ENCODE results near the gene PLOD3. TPM values are rescaled to one million over a fixed set of nuclear protein-coding genes. Genes with fewer than 3 reads are reported as not detected.

Gene PLOD3
- total and polyA plus RNA-seq, 2 experiments from 2014 or later: 52.7 to 73.1 TPM

- peaks cover 100% of the 10 kb centered on the region for H3K27me3 ChIP-seq
- DNase-seq (ENCODE audit: low read depth in 1 of 2, low spot score in 1 of 2): peak in 1 of 2 donors; percentile 43
- H3K4me3 ChIP-seq: peak overlapping the region; percentile 6
- H3K4me1 ChIP-seq (ENCODE audit: low read depth): peaks cover 6% of the 10 kb centered on the region
- no peaks in the 10 kb centered on the region for H3K36me3 ChIP-seq
- TF ChIP-seq CTCF (IDR thresholded peaks at IDR 0.05; ENCODE audit: low read depth, low read length): no peak
- no peak overlapping the region for H3K27ac ChIP-seq
- no peaks in the 10 kb centered on the region for H3K9me3 ChIP-seq (ENCODE audit: low read depth)
Observed at GRCh38 chr7:101173752-101174244, 43.6 kb downstream of the PLOD3 start.

- DNase-seq (ENCODE audit: low read depth in 1 of 2, low spot score in 1 of 2): peak in 1 of 2 donors; percentile 65
- Histone ChIP-seq H3K9me3 (ENCODE audit: low read depth) (no peaks in the 10 kb centered on the region), H3K27ac (no peak overlapping the region), H3K4me3 (peak overlapping the region; percentile 6), H3K27me3 (peaks cover 100% of the 10 kb centered on the region), H3K36me3 (no peaks in the 10 kb centered on the region), H3K4me1 (ENCODE audit: low read depth) (peaks cover 6% of the 10 kb centered on the region)
- no peak for TF ChIP-seq CTCF (IDR thresholded peaks at IDR 0.05; ENCODE audit: low read depth, low read length)
Observed at GRCh38 chr7:101172854-101173751, 44.3 kb downstream of the PLOD3 start.

GRCh38 chr7:101172005-101172853, 45.2 kb downstream of the PLOD3 start:
- Histone ChIP-seq H3K27ac (no peak overlapping the region), H3K9me3 (ENCODE audit: low read depth) (no peaks in the 10 kb centered on the region), H3K4me3 (no peak overlapping the region), H3K36me3 (no peaks in the 10 kb centered on the region), H3K4me1 (ENCODE audit: low read depth) (peaks cover 6% of the 10 kb centered on the region), H3K27me3 (peaks cover 100% of the 10 kb centered on the region)
- no peak for TF ChIP-seq CTCF (IDR thresholded peaks at IDR 0.05; ENCODE audit: low read depth, low read length)
- DNase-seq (ENCODE audit: low read depth in 1 of 2, low spot score in 1 of 2): no peak

- H3K9me3 ChIP-seq (ENCODE audit: low read depth): no peaks in the 10 kb centered on the region
- H3K4me1 ChIP-seq (ENCODE audit: low read depth): peaks cover 6% of the 10 kb centered on the region
- DNase-seq (ENCODE audit: low read depth in 1 of 2, low spot score in 1 of 2): no peak
- peaks cover 100% of the 10 kb centered on the region for H3K27me3 ChIP-seq
- TF ChIP-seq CTCF (IDR thresholded peaks at IDR 0.05; ENCODE audit: low read depth, low read length): peak; percentile 32
- no peak overlapping the region for H3K4me3 ChIP-seq
- H3K36me3 ChIP-seq: no peaks in the 10 kb centered on the region
- no peak overlapping the region for H3K27ac ChIP-seq
Observed at GRCh38 chr7:101171442-101171837, 45.9 kb downstream of the PLOD3 start.

GRCh38 chr7:101170617-101171441, 46.6 kb downstream of the PLOD3 start:
- Histone ChIP-seq H3K4me1 (ENCODE audit: low read depth) (peaks cover 9% of the 10 kb centered on the region), H3K4me3 (no peak overlapping the region), H3K27me3 (peaks cover 100% of the 10 kb centered on the region), H3K36me3 (no peaks in the 10 kb centered on the region), H3K9me3 (ENCODE audit: low read depth) (no peaks in the 10 kb centered on the region), H3K27ac (no peak overlapping the region)
- DNase-seq (ENCODE audit: low read depth in 1 of 2, low spot score in 1 of 2): no peak
- no peak for TF ChIP-seq CTCF (IDR thresholded peaks at IDR 0.05; ENCODE audit: low read depth, low read length)

All from cardiac muscle cell (in vitro differentiated cells and primary cell).